Activated CD4-positive, alpha-beta T cell treated with anti-CD3 and anti-CD28 coated beads, Interleukin-2, amount 10 ng/mL, durations not matched to agents 7 days and 5 days (primary cell): Measurements from ENCODE around the gene MYCBPAP. TPM values are rescaled to one million over a fixed set of nuclear protein-coding genes. Genes with fewer than 3 reads are reported as not detected.

ENCODE experiments used
- CTCF ChIA-PET: fragments of 350-600 bp; sonication (Branson Sonifier 250); formaldehyde crosslinking; loops from one replicate; lab custom pipeline; 2021; ENCODE audit warnings: antibody characterized with exemption; lab: Charles Lee
- POLR2A ChIA-PET: fragments of 350-600 bp; sonication (Branson Sonifier 250); formaldehyde crosslinking; loops from one replicate; lab custom pipeline; 2021; ENCODE audit warnings: antibody characterized with exemption; lab: Charles Lee
- DNase-seq: peaks from one replicate; pipeline ENCODE4 v3.0.0-alpha.2; 2020
- H3K27ac Mint-ChIP-seq: one replicate; pipeline ENCODE4 v1.8.0; 2021; ENCODE audit warnings: mild to moderate bottlenecking, moderate library complexity, mixed read lengths
- H3K27me3 Mint-ChIP-seq: one replicate; pipeline ENCODE4 v1.8.0; 2021; ENCODE audit warnings: mixed read lengths
- H3K36me3 Mint-ChIP-seq: one replicate; pipeline ENCODE4 v1.8.0; 2021; ENCODE audit warnings: low read depth, mixed read lengths
- H3K4me1 Mint-ChIP-seq: one replicate; pipeline ENCODE4 v1.8.0; 2021; ENCODE audit warnings: mixed read lengths
- H3K4me3 Mint-ChIP-seq: one replicate; pipeline ENCODE4 v1.8.0; 2021; ENCODE audit warnings: mild to moderate bottlenecking, moderate library complexity, mixed read lengths
- H3K9me3 Mint-ChIP-seq: one replicate; pipeline ENCODE4 v1.8.0; 2021; ENCODE audit warnings: mixed read lengths
- total RNA-seq, 2 experiments: library from RNA; stranded (reverse); gene quantifications; one replicate each; pipeline ENCODE4 v1.2.3, GENCODE V29; 2021

Gene MYCBPAP
- total RNA-seq, 2 experiments from 2014 or later = 3.0 to 4.8 TPM

- Mint-ChIP-seq H3K4me1 (peaks cover 12% of the 10 kb centered on the region), H3K9me3 (no peaks in the 10 kb centered on the region), H3K27ac (peak overlapping the region; percentile 15)
These were observed 9.5 kb downstream of the MYCBPAP start for GRCh38 chr17:50517504-50518383.

GRCh38 chr17:50518384-50519023, 10.3 kb downstream of the MYCBPAP start:
- no peak overlapping the region for H3K4me3 Mint-ChIP-seq
- H3K27me3 Mint-ChIP-seq = no peaks in the 10 kb centered on the region
- DNase-seq = no peak
- H3K4me1 Mint-ChIP-seq = peaks cover 12% of the 10 kb centered on the region
- H3K27ac Mint-ChIP-seq = no peak overlapping the region
- ChIA-PET CTCF (interaction anchor here (1.5 kb wide), 1 partner anchor 9 kb away, joined by 4 read pairs; no protein-coding TSS in a partner anchor), POLR2A (no interaction called here)
- H3K36me3 Mint-ChIP-seq = no peaks in the 10 kb centered on the region
- no peaks in the 10 kb centered on the region for H3K9me3 Mint-ChIP-seq

More at GRCh38 chr17:50517504-50518383, 9.5 kb downstream of the MYCBPAP start:
- DNase-seq = no peak
- ChIA-PET POLR2A (no interaction called here), CTCF (interaction anchor here (1.3 to 1.5 kb wide), 2 partner anchors 9 to 24 kb away, joined by 4 to 5 read pairs; no protein-coding TSS in a partner anchor)
- Mint-ChIP-seq H3K4me3 (no peak overlapping the region), H3K36me3 (no peaks in the 10 kb centered on the region), H3K27me3 (no peaks in the 10 kb centered on the region)

- peaks cover 12% of the 10 kb centered on the region for H3K4me1 Mint-ChIP-seq
- H3K36me3 Mint-ChIP-seq = no peaks in the 10 kb centered on the region
- ChIA-PET POLR2A (no interaction called here), CTCF (interaction anchor here (0.5 to 1.5 kb wide), 2 partner anchors 8 to 10 kb away, joined by 3 to 4 read pairs; no protein-coding TSS in a partner anchor)
- no peak overlapping the region for H3K4me3 Mint-ChIP-seq
- DNase-seq = no peak
- H3K27me3 Mint-ChIP-seq = no peaks in the 10 kb centered on the region
- no peak overlapping the region for H3K27ac Mint-ChIP-seq
- H3K9me3 Mint-ChIP-seq = no peaks in the 10 kb centered on the region
These were observed 11.0 kb downstream of the MYCBPAP start for GRCh38 chr17:50519141-50519834.

GRCh38 chr17:50520483-50520882, 12.2 kb downstream of the MYCBPAP start:
- Mint-ChIP-seq H3K4me3 (no peak overlapping the region), H3K27ac (no peak overlapping the region), H3K4me1 (peaks cover 12% of the 10 kb centered on the region), H3K9me3 (no peaks in the 10 kb centered on the region), H3K36me3 (no peaks in the 10 kb centered on the region), H3K27me3 (no peaks in the 10 kb centered on the region)
- no peak for DNase-seq
- ChIA-PET POLR2A (no interaction called here), CTCF (interaction anchor here (0.6 to 1.7 kb wide), 3 partner anchors 9 to 44 kb away, joined by 3 to 5 read pairs (median 5); partner anchors contain the start of gene RSAD1)

DNA sequence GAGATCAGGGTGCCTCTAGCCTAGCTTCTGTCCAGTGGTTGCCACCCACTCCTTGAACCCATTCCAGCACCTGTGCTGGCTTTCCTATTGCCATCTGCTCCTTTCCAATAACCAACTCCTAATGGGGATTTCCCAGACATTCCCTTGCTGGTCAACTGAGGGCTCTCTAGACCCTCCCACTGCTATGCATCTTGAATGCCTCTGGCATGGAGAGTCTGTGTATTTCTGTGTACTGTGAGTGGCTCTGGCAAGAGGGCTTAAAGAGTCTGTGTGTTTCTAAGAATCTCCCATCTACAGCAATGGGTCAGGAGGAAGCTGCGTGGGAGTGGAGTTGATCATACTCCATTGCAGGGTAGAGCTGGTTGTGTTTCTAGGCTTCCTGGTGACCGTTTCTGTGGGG, 13.3 kb downstream of the MYCBPAP start:
- CTCF ChIA-PET = interaction anchor here (0.8 to 2.1 kb wide), 4 partner anchors 10 to 124 kb away, joined by 3 to 5 read pairs (median 4); partner anchors contain the start of genes LRRC59 and RSAD1
- peaks cover 12% of the 10 kb centered on the region for H3K4me1 Mint-ChIP-seq

DNA sequence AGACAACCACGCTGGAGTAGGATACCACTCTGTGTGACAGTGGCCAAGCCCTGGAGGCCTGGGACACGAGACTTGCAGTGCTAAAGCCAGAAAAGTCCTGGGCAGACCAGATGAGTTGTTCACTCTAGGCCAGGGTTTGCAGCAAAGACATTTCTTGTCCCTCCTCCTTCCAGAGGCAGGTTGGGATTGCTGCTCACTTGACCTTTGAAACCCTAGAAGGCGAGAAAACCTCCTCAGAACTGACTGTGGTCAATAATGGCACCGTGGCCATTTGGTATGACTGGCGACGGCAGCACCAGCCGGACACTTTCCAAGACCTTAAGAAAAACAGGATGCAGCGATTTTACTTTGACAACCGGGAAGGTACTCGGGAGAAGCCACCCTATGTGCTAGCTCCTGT, 14.5 kb downstream of the MYCBPAP start:
- Mint-ChIP-seq H3K27me3 (no peaks in the 10 kb centered on the region), H3K4me3 (no peak overlapping the region), H3K36me3 (no peaks in the 10 kb centered on the region), H3K9me3 (no peaks in the 10 kb centered on the region), H3K27ac (no peak overlapping the region), H3K4me1 (no peaks in the 10 kb centered on the region)
- CTCF ChIA-PET = interaction anchor here (1.0 to 2.1 kb wide), 2 partner anchors 9 to 22 kb away, joined by 3 to 4 read pairs; no protein-coding TSS in a partner anchor
- POLR2A ChIA-PET = no interaction called here
- DNase-seq = no peak

More for the DNA sequence above, 13.3 kb downstream of the MYCBPAP start:
- POLR2A ChIA-PET = no interaction called here
- Mint-ChIP-seq H3K27ac (no peak overlapping the region), H3K4me3 (no peak overlapping the region), H3K36me3 (no peaks in the 10 kb centered on the region), H3K27me3 (no peaks in the 10 kb centered on the region), H3K9me3 (no peaks in the 10 kb centered on the region)
- no peak for DNase-seq

GRCh38 chr17:50523208-50523607, 15.0 kb downstream of the MYCBPAP start:
- ChIA-PET POLR2A (no interaction called here), CTCF (interaction anchor here (1.0 kb wide), 1 partner anchor 22 kb away, joined by 3 read pairs; no protein-coding TSS in a partner anchor)
- Mint-ChIP-seq H3K4me1 (no peaks in the 10 kb centered on the region), H3K27me3 (no peaks in the 10 kb centered on the region), H3K36me3 (no peaks in the 10 kb centered on the region), H3K27ac (no peak overlapping the region), H3K9me3 (no peaks in the 10 kb centered on the region), H3K4me3 (no peak overlapping the region)
- DNase-seq = no peak

- H3K27ac Mint-ChIP-seq = no peak overlapping the region
- H3K9me3 Mint-ChIP-seq = no peaks in the 10 kb centered on the region
- DNase-seq = no peak
- peaks cover 7% of the 10 kb centered on the region for H3K27me3 Mint-ChIP-seq
- no peak overlapping the region for H3K4me3 Mint-ChIP-seq
- ChIA-PET CTCF (interaction anchor here (0.6 to 1.6 kb wide), 5 partner anchors 8 to 746 kb away, joined by 3 to 5 read pairs (median 4); no protein-coding TSS in a partner anchor), POLR2A (no interaction called here)
- H3K4me1 Mint-ChIP-seq = no peaks in the 10 kb centered on the region
- H3K36me3 Mint-ChIP-seq = no peaks in the 10 kb centered on the region
These were observed 16.6 kb downstream of the MYCBPAP start for GRCh38 chr17:50524838-50525237.

- no peaks in the 10 kb centered on the region for H3K9me3 Mint-ChIP-seq
- H3K27ac Mint-ChIP-seq = no peak overlapping the region
- H3K4me1 Mint-ChIP-seq = no peaks in the 10 kb centered on the region
- no peak for DNase-seq
- POLR2A ChIA-PET = no interaction called here
- H3K27me3 Mint-ChIP-seq = peaks cover 25% of the 10 kb centered on the region
- CTCF ChIA-PET = interaction anchor here (1.1 to 2.3 kb wide), 4 partner anchors 9 to 44 kb away, joined by 3 to 6 read pairs (median 4); no protein-coding TSS in a partner anchor
- H3K36me3 Mint-ChIP-seq = no peaks in the 10 kb centered on the region
- H3K4me3 Mint-ChIP-seq = no peak overlapping the region
These were observed 19.0 kb downstream of the MYCBPAP start for GRCh38 chr17:50527155-50527762.

- Mint-ChIP-seq H3K4me1 (no peaks in the 10 kb centered on the region), H3K36me3 (no peaks in the 10 kb centered on the region), H3K4me3 (no peak overlapping the region), H3K27ac (no peak overlapping the region), H3K27me3 (peaks cover 29% of the 10 kb centered on the region), H3K9me3 (no peaks in the 10 kb centered on the region)
- CTCF ChIA-PET = interaction anchor here (1.0 to 2.3 kb wide), 4 partner anchors 10 to 24 kb away, joined by 4 to 6 read pairs (median 4); no protein-coding TSS in a partner anchor
- DNase-seq = no peak
- POLR2A ChIA-PET = no interaction called here
These were observed 19.8 kb downstream of the MYCBPAP start for GRCh38 chr17:50527949-50528474.

DNA sequence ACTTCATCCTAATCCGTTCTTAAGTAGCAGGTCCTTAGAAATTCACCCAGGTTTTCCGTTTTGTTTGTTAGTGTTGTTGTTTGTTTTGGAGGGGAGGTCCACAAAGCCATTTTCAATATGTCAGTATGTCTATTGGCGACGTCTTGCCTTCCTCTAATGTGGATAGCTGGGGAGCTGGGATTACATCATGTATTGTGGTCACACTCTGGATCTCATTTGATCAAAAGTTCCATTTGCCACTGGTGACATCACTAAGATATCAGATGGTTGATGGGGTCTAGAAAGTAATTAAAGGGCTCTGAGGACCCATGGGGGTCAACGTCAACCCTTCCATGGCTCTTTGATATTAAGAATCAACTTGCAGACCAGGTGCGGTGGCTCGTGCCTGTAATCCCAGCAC, 21.6 kb downstream of the MYCBPAP start:
- Mint-ChIP-seq H3K9me3 (no peaks in the 10 kb centered on the region), H3K27ac (no peak overlapping the region), H3K36me3 (no peaks in the 10 kb centered on the region), H3K27me3 (peaks cover 47% of the 10 kb centered on the region), H3K4me1 (peaks cover 4% of the 10 kb centered on the region), H3K4me3 (no peak overlapping the region)
- ChIA-PET POLR2A (no interaction called here), CTCF (interaction anchor here (1.3 kb wide), 1 partner anchor 11 kb away, joined by 3 read pairs; no protein-coding TSS in a partner anchor)
- no peak for DNase-seq
